NCI-H2227 (cell line): ENCODE results near the gene TSNAXIP1.

ENCODE experiments used
- DNase-seq: peaks from one replicate; lab custom pipeline; 2025; ENCODE audit not compliant: unreplicated experiment; lab: John Stamatoyannopoulos, UW

Gene TSNAXIP1

GRCh38 chr16:67781565-67781921 lies 25.1 kb upstream of the TSNAXIP1 start:
- DNase-seq: no peak

GRCh38 chr16:67782567-67783352 lies 23.9 kb upstream of the TSNAXIP1 start:
- peak; percentile 48 for DNase-seq

GRCh38 chr16:67783353-67783725 lies 23.4 kb upstream of the TSNAXIP1 start:
- no peak for DNase-seq

GRCh38 chr16:67786491-67786890 lies 20.2 kb upstream of the TSNAXIP1 start:
- DNase-seq: no peak

GRCh38 chr16:67790071-67790470 lies 16.6 kb upstream of the TSNAXIP1 start:
- no peak for DNase-seq

GRCh38 chr16:67796099-67796718 lies 10.5 kb upstream of the TSNAXIP1 start:
- DNase-seq: no peak

- no peak for DNase-seq
Measured at GRCh38 chr16:67800338-67800926, 6.3 kb upstream of the TSNAXIP1 start.

- DNase-seq: no peak
Measured at GRCh38 chr16:67801241-67801640, 5.4 kb upstream of the TSNAXIP1 start.

- DNase-seq: no peak
Measured at GRCh38 chr16:67801883-67802282, 4.8 kb upstream of the TSNAXIP1 start.

- DNase-seq: no peak
Measured at GRCh38 chr16:67803894-67804293, 2.8 kb upstream of the TSNAXIP1 start.

GRCh38 chr16:67804853-67805542 lies 1.7 kb upstream of the TSNAXIP1 start:
- DNase-seq: no peak

GRCh38 chr16:67805718-67806427 lies 816 bp upstream of the TSNAXIP1 start:
- no peak for DNase-seq

GRCh38 chr16:67807148-67807682 lies 526 bp downstream of the TSNAXIP1 start:
- no peak for DNase-seq

GRCh38 chr16:67811899-67812298 lies 5.2 kb downstream of the TSNAXIP1 start:
- DNase-seq: no peak

- DNase-seq: no peak
Measured at GRCh38 chr16:67814567-67814966, 7.9 kb downstream of the TSNAXIP1 start.

- DNase-seq: no peak
Measured at GRCh38 chr16:67820608-67821259, 14.0 kb downstream of the TSNAXIP1 start.

GRCh38 chr16:67822511-67822910 lies 15.8 kb downstream of the TSNAXIP1 start:
- DNase-seq: no peak

GRCh38 chr16:67825119-67825518 lies 18.4 kb downstream of the TSNAXIP1 start:
- no peak for DNase-seq

- no peak for DNase-seq
Measured at GRCh38 chr16:67825906-67826305, 19.2 kb downstream of the TSNAXIP1 start.

GRCh38 chr16:67828651-67829050 lies 22.0 kb downstream of the TSNAXIP1 start:
- no peak for DNase-seq
